ENCODE results near the gene KLHL26.
"Not testable (repeated sequence)": the region's sequence is repeated elsewhere in the genome, so short reads cannot be mapped to it uniquely, and the experiment has no call there.

The KLHL26 gene

DNA sequence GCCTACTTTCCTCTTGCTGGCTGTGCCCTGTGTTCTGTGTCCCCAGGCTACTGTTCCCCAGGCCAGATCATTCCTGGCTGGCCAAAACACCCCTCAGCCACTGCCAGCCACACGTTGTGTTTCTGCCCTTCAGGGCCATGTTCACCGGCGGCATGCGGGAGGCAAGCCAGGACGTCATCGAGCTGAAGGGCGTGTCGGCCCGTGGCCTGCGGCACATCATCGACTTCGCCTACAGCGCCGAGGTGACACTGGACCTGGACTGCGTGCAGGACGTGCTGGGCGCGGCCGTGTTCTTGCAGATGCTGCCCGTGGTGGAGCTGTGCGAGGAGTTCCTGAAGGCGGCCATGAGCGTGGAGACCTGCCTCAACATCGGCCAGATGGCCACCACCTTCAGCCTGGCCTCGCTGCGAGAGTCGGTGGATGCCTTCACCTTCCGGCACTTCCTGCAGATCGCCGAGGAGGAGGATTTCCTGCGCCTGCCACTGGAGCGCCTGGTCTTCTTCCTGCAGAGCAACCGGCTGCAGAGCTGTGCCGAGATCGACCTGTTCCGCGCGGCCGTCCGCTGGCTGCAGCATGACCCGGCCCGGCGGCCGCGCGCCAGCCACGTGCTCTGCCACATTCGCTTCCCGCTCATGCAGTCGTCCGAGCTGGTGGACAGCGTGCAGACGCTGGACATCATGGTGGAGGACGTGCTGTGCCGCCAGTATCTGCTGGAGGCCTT lies 30.9 kb downstream of the KLHL26 start:
- no peak for DNase-seq

DNA sequence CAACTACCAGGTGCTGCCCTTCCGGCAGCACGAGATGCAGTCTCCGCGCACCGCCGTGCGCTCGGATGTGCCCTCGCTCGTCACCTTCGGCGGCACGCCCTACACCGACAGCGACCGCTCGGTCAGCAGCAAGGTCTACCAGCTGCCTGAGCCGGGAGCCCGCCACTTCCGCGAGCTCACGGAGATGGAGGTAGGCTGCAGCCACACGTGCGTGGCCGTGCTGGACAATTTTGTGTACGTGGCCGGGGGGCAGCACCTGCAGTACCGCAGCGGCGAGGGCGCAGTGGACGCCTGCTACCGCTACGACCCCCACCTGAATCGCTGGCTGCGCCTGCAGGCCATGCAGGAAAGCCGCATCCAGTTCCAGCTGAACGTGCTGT lies 31.4 kb downstream of the KLHL26 start:
- no peak for DNase-seq

DNA sequence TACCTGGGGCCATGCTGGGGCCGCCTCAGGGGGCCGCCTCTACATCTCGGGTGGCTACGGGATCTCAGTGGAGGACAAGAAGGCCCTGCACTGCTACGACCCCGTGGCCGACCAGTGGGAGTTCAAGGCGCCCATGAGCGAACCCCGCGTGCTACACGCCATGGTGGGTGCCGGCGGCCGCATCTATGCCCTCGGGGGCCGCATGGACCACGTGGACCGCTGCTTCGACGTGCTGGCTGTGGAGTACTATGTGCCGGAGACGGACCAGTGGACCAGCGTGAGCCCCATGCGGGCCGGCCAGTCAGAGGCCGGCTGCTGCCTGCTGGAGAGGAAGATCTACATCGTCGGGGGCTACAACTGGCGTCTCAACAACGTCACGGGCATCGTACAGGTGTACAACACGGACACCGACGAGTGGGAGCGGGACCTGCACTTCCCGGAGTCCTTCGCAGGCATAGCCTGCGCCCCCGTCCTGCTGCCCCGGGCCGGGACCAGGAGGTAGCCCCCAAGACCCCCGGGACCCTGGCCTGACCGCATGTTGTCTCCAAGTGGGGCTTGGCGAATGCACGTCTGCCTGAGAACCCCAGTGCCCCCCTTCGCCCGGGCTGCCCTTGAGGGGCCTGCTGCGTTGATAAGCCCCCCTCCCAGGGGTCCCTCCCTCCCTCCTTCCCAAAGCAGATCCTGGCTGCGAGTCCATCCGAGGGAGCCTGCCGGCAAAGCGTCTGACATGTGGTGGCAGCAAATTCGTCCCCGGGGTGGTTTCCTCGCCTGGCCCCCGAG lies 32.1 kb downstream of the KLHL26 start:
- no peak for DNase-seq

DNA sequence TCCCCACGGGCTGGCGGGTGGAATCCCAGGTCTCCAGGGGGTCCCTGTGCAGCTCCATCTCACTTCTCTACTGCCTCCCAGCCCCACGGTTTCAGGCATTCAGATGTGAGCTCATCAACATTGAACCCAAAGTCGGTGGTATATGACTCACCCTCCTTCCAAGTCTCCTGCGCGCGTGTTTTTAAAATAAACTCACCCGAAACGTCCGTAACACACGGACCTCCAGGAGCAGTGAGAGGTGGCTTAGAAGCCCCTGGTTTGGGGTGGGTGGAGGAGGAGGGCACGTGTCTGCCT lies 32.6 kb downstream of the KLHL26 start:
- no peak for DNase-seq

DNA sequence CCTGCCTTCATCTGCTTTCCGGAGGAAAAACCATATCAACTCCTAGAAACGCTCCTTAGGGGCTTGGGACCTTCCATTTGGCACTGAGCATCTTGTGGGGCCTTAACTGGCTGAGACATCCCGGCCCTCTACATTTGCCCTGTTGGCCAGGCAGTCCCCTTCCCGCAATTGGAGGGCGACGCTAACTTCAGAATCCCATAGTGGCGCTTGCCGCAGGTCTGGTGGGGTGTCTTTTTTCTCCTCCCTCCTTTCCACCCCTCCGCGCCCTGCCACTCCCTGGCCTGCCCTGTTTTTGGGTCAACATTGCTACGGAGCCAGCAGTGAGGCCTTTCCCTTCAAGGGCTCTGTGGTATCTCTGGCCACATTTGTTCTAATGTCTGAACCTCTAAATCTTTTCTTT lies 33.1 kb downstream of the KLHL26 start:
- no peak for DNase-seq

DNA sequence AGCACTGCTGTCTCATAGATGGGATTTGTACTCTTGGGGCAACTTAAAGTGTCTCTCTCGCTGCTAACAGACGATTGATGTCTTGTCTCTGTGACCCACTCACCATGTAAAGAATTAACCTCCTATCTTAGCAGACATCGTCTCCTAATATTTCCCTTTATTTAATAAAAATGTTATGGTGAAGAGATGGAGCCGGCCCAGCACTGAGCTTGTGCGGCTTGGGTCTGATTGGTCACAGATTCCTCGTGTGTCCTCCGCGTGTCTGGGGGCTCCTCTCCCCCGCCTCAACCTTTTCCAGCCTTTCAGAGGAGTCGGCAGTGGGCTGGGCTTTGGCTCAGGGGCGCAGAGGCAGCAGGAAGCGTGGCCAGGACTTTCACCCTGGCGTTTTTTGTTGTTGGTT lies 33.5 kb downstream of the KLHL26 start:
- DNase-seq, result no peak

DNA sequence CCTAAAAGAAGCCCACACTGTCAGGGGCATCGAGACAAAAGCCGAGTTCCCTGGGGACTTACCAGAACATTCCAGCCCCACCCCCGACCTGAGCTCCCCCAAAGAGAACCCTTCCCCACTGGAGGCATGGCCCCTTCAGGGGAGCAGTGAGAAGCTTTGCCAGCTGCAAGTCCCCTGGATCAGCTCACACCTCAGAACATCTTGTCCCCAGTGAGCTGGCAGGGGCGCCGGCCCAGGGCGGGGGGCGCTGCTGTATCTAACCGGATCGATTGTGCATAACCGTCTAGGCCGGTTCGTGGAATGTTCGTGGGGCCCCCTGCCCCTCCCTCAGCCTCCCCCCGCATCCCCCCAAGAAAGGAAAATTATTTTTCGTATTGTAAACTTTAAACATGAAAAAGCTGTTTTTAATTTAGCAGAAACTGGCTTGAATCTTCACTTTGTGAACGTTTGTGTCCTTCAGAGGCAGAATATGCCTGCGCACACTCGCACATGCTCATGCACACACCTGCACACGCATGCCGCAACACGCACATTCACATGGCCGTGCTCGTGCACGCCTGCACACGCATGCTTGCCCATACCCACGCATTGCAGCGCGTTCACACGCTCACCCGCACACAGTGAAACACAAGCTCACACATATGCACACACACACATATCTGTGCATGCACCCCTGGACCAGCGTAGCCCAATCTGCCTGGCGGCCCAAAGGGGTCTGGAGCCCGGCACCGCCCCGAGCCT lies 34.6 kb downstream of the KLHL26 start:
- DNase-seq, result no peak

DNA sequence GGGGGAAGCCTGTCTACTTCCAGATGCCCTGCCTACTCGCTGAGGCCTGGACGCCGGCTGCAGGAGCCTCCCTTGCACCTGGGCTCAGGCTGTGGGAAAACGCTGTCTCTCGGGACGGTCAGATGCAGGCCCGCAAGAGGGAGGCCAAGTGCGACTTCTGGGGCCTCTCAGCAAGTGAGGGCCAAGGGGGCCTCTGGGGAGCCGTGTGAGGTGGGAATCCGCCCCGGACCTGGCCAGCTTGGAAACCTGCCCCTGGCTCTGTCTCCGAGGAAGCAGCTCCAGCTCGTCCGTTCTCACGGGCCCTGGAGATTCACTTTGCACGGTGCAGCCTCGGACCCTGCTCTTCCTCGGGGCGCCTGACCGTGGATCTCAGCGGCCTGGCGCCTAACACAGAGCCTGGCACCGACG lies 35.2 kb downstream of the KLHL26 start:
- no peak for DNase-seq

DNA sequence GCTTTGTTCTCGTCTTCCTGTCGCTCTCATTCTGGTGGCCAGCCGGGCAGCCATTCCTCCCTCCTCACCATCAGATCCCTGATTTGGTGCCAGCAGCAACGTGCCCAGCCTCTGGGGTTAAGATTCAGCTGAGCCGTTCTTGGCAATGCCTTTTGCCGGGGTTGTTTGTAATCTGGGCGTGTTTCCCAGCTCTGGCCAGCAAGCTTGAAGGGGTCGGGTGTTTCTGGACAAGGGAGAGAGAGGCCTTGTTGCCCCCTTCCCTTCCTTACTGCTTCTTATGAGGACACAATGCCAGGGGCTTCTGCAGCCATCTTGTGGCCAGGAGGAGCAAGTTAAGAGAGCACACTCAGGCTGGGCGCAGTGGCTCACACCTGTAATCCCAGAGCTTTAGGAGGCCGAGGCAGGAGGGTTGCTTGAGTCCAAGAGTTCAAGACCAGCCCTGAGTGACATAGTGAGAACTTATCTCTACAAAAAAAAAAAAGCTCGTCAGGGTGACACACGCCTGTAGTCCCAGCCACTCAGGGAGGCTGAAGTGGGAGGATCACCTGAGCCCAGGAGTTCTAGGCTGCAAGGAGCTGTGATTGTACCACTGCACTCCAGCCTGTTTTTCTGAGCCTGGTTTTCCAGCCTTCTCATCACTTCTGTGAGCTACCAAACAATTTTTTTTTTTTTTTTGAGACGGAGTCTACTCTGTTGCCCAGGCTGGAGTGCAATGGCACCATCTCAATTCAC lies 35.9 kb downstream of the KLHL26 start:
- DNase-seq, result no peak

DNA sequence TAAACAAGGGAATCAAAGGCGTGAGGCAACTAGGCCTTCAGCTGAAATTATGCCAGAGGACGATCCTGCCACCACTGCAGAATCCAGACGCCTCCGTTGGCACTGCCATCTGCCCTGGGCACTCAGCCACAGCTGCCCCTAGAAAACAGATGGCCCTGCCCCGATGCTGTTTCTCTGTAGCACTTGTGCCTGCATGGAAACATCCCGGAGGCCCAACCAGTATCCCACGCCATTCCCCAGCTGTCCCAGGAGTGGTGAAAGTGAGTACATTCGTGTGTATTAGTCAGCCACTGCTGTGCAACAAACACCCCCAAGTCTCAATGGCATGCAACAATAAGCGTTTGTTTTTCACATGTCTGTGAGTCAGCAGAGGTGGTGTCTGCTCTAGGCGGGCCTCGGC lies 37.8 kb downstream of the KLHL26 start:
- no peak for DNase-seq

DNA sequence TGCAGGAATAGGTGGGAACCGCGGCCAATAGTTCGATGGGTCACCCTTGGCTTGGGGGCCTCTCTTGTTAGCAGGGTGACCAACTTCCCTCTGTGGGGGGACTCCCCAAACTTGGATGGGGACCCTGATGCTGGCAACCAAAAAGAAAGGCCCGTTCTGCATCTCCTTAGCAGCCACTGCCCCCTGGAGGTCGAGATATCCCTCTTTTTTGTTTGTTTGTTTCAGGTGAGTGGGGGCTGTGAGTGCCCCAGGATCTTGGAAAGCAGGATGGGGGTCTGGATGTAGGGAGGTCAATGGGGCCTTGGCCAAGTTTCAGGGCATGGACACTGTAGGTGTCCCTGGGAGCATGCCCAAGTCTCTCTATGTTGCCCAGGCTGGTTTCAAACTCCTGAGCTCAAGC lies 39.0 kb downstream of the KLHL26 start:
- peak in 1 of 2 donors; percentile 23 for DNase-seq

DNA sequence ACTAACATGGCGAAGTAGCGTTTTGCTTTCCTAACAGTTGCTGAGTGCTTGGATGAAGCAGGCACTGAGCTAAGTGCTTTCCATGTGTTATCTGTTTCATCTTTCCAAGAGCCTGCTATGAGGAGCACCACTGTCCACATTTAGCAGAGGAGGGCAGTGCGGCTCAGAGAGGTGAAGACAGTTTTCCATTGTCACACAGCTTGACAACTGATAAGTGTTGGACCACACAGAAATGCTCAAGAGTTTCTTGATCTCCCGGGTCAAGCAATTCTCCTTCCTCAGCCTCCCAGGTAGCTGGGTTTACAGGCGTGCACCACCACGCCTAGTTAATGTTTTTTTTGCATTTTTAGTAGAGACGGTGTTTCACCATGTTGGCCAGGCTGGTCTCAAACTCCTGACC lies 39.9 kb downstream of the KLHL26 start:
- DNase-seq, result no peak

DNA sequence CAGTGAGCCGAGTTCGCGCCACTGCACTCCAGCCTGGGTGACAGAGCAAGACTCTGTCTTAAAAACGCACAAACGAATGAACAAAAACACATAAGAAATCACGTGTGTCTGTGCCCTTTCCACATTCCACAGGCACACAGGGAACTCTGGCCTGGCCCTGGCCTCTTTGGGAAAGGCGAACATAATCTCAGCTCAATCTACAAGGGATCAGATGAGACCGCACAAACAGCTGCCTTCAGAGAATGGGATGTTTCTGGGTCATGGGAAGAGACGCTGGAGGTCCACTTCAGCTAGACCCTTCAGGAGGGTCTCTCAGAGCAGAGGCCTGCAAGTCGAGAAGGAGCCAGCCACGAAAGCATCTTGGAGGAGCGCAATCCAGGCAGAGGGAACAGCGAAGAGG lies 40.3 kb downstream of the KLHL26 start:
- no peak for DNase-seq

DNA sequence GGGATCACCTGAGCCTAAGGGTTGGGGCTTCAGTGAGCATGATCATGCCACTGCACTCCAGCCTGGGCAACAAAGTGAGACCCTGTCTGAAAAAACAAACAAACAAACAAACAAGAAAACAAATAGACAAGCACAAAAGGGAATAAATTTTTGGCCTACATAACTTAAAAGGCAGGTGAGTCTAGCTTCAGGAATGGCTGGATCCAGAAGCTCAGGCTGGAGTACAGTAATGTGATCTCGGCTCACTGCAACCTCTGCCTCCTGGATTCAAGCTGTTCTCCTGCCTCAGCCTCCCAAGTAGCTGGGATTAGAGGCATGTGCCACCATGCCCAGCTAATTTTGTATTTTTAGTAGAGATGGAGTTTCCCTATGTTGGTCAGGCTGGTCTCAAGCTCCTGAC lies 43.3 kb downstream of the KLHL26 start:
- DNase-seq, result not testable (repeated sequence)

DNA sequence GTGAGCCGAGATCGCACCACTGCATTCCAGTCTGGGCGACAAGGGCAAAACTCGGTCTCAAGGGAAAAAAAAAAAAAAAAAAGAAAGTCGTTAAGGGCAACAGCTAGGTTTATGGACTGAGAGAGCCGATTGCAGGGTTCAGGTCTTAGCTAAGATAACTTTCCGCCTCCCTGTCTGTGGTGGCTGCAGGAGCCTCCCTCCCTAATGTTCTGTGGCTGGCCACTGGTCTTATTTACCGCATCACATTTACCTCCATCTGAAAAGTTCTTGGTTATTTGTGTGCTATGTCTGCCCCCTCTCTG lies 45.9 kb downstream of the KLHL26 start:
- no peak for DNase-seq

DNA sequence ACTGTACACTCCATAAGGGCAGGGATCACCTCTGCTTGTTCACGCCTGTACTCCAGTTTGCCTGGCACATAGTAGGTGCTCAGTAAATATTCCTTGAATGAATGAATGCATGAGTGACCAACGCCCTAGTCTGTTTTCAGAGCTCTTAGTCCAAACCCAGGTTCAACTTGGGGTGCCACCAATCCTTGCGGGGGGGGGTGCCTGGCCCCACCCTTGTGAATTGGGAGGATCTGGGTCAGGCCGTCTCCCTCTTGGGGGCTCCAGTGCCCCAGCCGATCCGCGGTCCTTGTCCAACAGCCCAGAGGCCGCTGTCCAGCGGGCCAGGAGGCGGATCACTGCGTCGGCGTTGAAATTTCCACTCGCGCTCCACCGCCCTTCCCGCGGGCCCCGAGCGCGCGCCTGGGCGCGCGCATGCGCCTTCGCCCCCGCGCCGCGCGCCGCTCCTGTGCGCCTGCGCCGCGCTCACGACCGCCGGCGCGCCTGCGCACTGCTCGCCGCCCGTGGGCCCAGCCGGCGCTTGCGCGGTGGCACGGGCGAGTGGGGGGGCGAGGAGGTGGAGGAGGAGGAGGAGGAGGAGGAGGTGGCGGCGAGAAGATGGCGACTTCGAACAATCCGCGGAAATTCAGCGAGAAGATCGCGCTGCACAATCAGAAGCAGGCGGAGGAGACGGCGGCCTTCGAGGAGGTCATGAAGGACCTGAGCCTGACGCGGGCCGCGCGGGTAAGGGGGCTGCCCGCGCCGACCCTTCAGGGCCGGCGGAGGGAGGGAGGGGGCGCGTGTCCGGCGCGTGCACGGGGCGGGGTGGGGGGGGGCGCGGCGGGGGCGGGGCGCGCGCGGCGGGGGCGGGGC lies 46.5 kb downstream of the KLHL26 start, which contains the start of gene CRTC1:
TSS of gene CRTC1 (plus strand) at position 572 of the 849 bp plus-strand sequence. CDS start at position 595, 23 bp downstream.
- DNase-seq, result peak; percentile 62 to 86

DNA sequence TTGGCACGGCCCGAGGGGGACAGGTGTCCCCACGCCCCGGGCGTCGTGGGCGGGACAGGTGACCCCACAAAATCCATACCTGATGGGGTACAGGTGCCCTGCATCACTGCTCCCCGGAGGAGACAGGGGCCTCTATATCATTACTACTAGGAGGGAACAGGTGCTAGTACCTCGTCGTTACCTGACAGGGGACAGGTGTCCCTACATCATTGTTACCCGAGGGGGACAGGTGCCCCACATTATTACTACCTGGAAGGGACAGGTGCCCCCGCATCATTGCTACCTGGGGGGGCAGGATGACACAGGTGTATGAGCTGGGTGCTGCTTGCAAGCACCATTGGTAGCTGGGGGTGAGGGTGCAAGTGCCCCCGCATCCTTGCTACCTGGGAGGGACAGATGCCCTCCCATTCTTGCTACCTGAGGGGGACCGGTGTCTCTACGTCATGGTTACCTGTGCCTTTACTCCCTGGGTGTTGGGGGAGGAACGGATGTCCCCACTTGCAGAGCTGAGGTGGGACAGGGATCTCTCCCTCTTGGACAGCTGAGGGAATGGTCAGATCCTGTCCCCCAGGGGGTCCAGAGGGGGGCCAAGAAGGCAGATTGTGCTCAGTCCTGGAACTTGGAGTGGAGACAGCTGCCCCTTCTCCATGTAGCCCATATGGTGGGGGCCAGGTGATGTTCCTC lies 47.3 kb downstream of the KLHL26 start:
- no peak for DNase-seq

DNA sequence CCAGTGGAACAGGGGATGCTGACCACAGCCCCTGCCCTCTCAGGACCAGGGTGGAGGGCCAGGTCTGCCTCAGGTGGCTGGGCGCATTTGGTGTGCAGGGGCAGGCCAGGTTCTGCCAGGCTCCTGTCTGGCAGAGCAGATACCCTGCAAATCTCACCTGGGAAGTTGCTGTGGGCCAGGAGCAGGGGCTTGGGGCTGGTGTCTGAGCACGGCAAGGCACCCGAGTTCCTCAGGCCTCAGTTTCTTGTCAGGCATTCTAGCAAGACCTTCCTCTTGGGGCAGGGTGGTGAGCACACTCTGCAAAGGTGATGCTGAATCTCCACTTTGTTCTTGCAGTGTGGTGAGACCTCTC lies 47.8 kb downstream of the KLHL26 start:
- DNase-seq, result no peak

DNA sequence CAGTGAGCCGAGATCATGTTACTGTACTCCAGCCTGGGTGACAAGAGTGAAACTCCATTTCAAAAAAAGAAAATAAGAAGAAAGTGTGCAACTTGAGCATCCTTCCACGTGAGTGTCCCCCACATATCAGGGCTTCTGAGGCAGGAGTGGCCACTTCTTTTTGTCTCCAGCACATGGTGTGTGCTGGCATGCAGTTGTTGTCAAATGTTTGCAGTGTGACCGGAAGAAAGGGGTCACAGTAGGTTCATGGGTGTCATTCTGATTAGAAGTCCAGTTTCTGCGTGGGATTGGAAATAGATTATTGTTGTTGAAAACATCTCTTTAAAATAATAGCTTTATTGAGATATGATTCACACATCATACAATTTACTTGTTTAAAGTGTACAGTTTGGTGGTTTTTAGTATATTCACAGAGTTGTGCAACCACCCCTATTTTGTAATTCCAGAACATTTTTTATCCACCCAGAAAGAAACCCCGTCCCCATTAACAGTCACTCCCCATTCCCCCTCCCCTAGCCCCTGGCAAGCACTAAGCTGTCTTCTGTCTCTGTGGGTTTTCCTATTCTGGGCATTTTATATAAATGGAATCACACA lies 48.9 kb downstream of the KLHL26 start:
- DNase-seq, result peak in 1 of 2 donors; percentile 26

DNA sequence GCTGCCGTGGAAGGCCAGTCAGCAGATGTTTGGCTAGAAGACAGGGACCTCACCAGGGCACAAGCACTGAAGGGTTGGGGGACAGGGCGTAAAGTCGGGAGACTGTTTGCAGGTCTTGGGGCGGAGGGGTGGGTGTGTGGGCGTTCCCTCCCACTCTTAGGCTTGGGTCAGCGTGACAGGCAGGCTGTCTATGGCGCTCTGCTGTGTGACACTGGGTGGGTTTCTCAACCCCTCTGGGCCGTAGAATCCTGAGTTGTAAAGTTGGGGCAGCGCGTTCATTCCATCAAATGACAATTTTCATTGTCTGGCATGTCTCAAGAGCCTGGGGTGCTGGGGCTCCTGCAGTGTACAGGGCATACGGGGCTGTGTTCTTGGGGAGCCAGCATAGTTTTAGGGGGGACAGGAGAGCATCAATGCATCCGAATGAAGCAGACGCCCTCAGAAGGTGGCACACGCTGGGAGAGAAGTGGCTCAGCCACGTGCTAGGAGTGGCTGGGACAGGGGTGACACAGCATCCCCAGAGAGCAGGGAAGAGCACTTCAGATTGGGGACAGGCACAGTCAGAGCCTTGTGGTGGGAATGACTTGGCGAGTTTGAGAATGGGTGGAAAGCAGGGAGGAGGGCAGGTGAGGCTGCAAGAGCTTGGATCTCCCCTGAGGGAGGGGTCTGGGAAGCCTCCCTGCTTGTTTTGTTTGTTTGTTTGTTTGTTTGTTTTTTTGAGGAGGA lies 51.1 kb downstream of the KLHL26 start:
- no peak for DNase-seq

DNA sequence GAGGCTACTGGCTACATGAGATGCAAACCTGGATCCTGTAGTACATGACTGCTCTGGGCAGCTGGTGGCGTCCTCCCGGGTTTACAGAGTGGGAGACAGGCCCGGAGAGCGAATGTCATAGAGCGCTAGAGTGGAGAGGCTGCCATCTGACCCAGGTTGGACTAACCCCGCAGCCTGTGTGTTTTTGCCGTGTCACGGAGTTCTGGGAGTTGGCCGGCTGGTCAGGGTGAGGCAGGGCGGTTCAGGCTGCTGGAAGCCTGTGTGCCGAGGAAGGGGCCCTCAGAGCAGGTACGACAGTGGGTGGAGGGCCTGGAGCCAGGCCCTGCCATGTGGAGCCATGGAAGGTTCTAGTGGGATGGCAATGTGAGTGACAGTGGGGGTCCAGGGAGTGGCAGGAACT lies 59.2 kb downstream of the KLHL26 start:
- no peak for DNase-seq
